Bronchial epithelial cell (primary cell): ENCODE measurements around the gene TET3. TPM values are rescaled to one million over a fixed set of nuclear protein-coding genes. Genes with fewer than 3 reads are reported as not detected.

Experiments
- DNase-seq: peaks from one replicate; pipeline ENCODE4 v3.0.0-alpha.2; 2010; ENCODE audit warnings: low read depth
- FAIRE-seq: peaks from 2 replicates; lab custom pipeline; 2011; peaks lifted over from hg19 to GRCh38; lab: Jason Lieb, UNC
- H3K27me3 ChIP-seq: 2 replicates; pipeline ENCODE4 v1.5.1; 2011; ENCODE audit warnings: low read length; ENCODE audit not compliant: control insufficient read depth, insufficient read depth
- H3K36me3 ChIP-seq: 2 replicates; pipeline ENCODE4 v1.5.1; 2011; ENCODE audit warnings: low read length; ENCODE audit not compliant: control insufficient read depth, insufficient read depth
- H3K4me3 ChIP-seq: 2 replicates; pipeline ENCODE4 v1.5.1; 2011; ENCODE audit warnings: mild to moderate bottlenecking, low read depth, low read length, control low read depth
- CTCF ChIP-seq: IDR thresholded peaks from 2 replicates; pipeline ENCODE4 v1.5.1; 2011; ENCODE audit warnings: mild to moderate bottlenecking, moderate library complexity, low read length, control low read depth, inconsistent platforms; ENCODE audit not compliant: insufficient read depth, severe bottlenecking
- total RNA-seq: library from RNA; depleted of rRNA; stranded (reverse); fragments of >200 nt; gene quantifications from 2 replicates; pipeline ENCODE4 v1.2.1, GENCODE V29; 2014

The TET3 gene
- total RNA-seq, 1 donor from 2014 or later: 5.3 TPM

- Histone ChIP-seq H3K4me3 (no peak overlapping the region), H3K27me3 (no peaks in the 10 kb centered on the region), H3K36me3 (peaks cover 8% of the 10 kb centered on the region)
- DNase-seq: no peak
- FAIRE-seq: no peak
- no peak for TF ChIP-seq CTCF
Observed at GRCh38 chr2:73990531-73990930, 5.8 kb downstream of the TET3 start.

DNA sequence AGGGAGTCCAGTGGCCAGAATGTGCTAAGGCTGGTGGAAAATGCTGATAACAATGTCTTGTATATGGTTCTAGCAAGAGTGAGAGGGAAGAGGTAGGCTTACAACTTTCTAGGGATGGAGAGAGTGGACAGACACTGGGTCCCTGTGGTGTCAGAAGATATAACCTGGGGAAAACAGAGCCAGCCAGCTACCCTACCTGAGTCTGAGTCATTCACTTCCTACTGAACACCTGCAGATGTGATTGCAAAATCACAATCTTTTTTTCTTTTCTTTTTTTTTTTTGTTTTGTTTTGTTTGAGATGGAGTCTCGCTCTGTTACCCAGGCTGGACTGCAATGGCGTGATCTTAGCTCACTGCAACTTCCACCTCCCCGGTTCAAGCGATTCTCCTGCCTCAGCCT is 7.3 kb downstream of the TET3 start:
- DNase-seq: peak; percentile 83

GRCh38 chr2:73993376-73993775 is 8.7 kb downstream of the TET3 start:
- Histone ChIP-seq H3K27me3 (no peaks in the 10 kb centered on the region), H3K36me3 (peaks cover 5% of the 10 kb centered on the region), H3K4me3 (no peak overlapping the region)
- TF ChIP-seq CTCF: no peak
- peak; percentile 75 for DNase-seq
- no peak for FAIRE-seq

More for the DNA sequence above, 7.3 kb downstream of the TET3 start:
- FAIRE-seq: no peak
- no peak for TF ChIP-seq CTCF
- peaks cover 5% of the 10 kb centered on the region for H3K36me3 ChIP-seq
- no peaks in the 10 kb centered on the region for H3K27me3 ChIP-seq
- H3K4me3 ChIP-seq: no peak overlapping the region

- Histone ChIP-seq H3K27me3 (no peaks in the 10 kb centered on the region), H3K36me3 (peaks cover 5% of the 10 kb centered on the region), H3K4me3 (no peak overlapping the region)
- no peak for TF ChIP-seq CTCF
- DNase-seq: no peak
- FAIRE-seq: no peak
Observed at GRCh38 chr2:73993778-73994177, 9.1 kb downstream of the TET3 start.

DNA sequence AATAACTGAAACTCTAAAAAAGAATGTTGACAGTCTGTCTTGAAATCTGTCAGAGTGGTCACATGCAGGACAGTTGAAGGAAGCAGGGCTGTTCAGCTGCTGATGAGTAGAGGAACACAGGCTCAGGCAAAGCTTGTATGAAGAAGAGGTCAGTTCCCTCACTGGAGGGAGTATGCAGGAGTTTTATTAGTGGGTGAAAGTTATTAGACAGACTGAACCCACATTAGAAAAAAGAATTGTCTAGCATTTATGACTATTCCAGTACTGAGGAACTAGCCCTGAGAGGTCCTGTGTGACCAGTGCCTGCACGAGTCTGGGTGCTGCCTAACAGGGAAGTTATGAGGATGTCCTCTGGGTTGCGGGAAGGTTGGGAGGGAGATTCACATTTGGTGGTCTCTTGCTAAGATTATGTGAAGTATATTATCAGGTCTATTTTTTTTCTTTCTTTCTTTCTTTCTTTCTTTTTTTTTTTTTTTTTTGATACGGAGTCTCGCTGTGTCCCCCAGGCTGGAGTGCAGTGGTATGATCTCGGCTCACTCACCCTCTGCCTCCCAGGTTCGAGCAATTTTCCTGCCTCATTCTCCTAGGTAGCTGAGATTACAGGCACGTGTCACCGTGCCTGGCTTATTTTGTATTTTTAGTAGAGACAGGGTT is 9.6 kb downstream of the TET3 start:
- no peak for DNase-seq
- TF ChIP-seq CTCF: no peak
- FAIRE-seq: no peak
- H3K27me3 ChIP-seq: no peaks in the 10 kb centered on the region
- H3K4me3 ChIP-seq: no peak overlapping the region
- peaks cover 5% of the 10 kb centered on the region for H3K36me3 ChIP-seq

DNA sequence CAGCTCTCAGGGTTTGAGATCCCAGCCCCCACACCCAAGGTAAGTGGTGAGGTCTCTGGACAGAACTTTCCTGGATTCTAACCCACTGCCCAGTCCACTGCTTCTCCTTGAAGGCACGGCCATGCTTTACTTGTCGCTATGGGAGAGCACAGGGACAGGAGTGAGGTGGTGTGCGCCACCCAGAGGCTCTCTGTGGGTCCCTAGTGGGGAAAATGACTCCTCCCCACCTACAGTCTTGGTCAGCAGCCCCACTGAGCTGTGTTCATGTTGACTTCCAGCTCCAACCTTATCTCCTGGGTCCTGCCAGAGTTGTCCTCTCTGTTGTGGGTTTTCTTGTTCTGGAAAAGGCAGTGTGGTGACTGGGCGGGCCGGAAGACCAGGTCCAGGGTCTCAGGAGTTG is 11.1 kb downstream of the TET3 start:
- TF ChIP-seq CTCF: no peak
- no peaks in the 10 kb centered on the region for H3K36me3 ChIP-seq
- no peaks in the 10 kb centered on the region for H3K27me3 ChIP-seq
- FAIRE-seq (no peak), DNase-seq (no peak)
- no peak overlapping the region for H3K4me3 ChIP-seq
